Fibroblast of the aortic adventitia (primary cell): ENCODE results near the gene SMARCAL1. TPM values are rescaled to one million over a fixed set of nuclear protein-coding genes. Genes with fewer than 3 reads are reported as not detected.

ENCODE experiments used
- DNase-seq: peaks from one replicate; pipeline ENCODE4 v3.0.0-alpha.2; 2010; ENCODE audit warnings: low read depth
- H3K4me3 ChIP-seq: 2 replicates; pipeline ENCODE4 v1.5.1; 2011; ENCODE audit warnings: low read depth, mild to moderate bottlenecking, control low read depth, low read length, moderate library complexity
- CTCF ChIP-seq: IDR thresholded peaks from 2 replicates; pipeline ENCODE4 v1.5.1; 2011; ENCODE audit warnings: mild to moderate bottlenecking, low read length, control low read depth, inconsistent platforms; ENCODE audit not compliant: insufficient read depth
- total RNA-seq: library from RNA; depleted of rRNA; stranded (reverse); fragments of >200 nt; gene quantifications from 2 replicates; pipeline ENCODE4 v1.2.3, GENCODE V29; 2012; ENCODE audit warnings: low replicate concordance

Gene SMARCAL1
- total RNA-seq, 1 donor, result 20.6 TPM

- H3K4me3 ChIP-seq, result no peak overlapping the region
- TF ChIP-seq CTCF, result no peak
- no peak for DNase-seq
Observed at GRCh38 chr2:216469661-216470060, 57.4 kb downstream of the SMARCAL1 start.

- no peak overlapping the region for H3K4me3 ChIP-seq
- DNase-seq, result no peak
- TF ChIP-seq CTCF, result no peak
Observed at GRCh38 chr2:216473187-216473586, 60.9 kb downstream of the SMARCAL1 start.

GRCh38 chr2:216474925-216475670 lies 62.8 kb downstream of the SMARCAL1 start:
- no peak overlapping the region for H3K4me3 ChIP-seq
- no peak for TF ChIP-seq CTCF
- DNase-seq, result no peak

GRCh38 chr2:216475767-216476166 lies 63.5 kb downstream of the SMARCAL1 start:
- no peak for TF ChIP-seq CTCF
- no peak overlapping the region for H3K4me3 ChIP-seq
- DNase-seq, result no peak

GRCh38 chr2:216477283-216478035 lies 65.2 kb downstream of the SMARCAL1 start:
- TF ChIP-seq CTCF, result no peak
- H3K4me3 ChIP-seq, result no peak overlapping the region
- no peak for DNase-seq

- no peak overlapping the region for H3K4me3 ChIP-seq
- DNase-seq, result peak; percentile 82
- TF ChIP-seq CTCF, result no peak
Observed at GRCh38 chr2:216478151-216478550, 65.9 kb downstream of the SMARCAL1 start.
